Sigmoid colon (tissue), 3 donors: ENCODE data around the gene GSTO2.

ENCODE experiments used
- CTCF ChIP-seq, 4 experiments: fragments of 450-650 bp in 3 of 4; fragments of 200-600 bp in 1 of 4; IDR thresholded peaks; one replicate each; pipeline ENCODE4 v1.5.1; 2016 to 2019; ENCODE audit warnings: antibody characterized with exemption in 4 of 4, mild to moderate bottlenecking in 3 of 4, moderate library complexity in 2 of 4
- POLR2A ChIP-seq, 2 donors: fragments of 450-650 bp; IDR thresholded peaks; one replicate each; pipeline ENCODE4 v1.6.1; 2016; ENCODE audit warnings: antibody characterized with exemption in 2 of 2, mild to moderate bottlenecking in 2 of 2, moderate library complexity in 2 of 2

- TF ChIP-seq CTCF (IDR thresholded peaks at IDR 0.05) (no peak), POLR2A (IDR thresholded peaks at IDR 0.05) (no peak)
Measured at GRCh38 chr10:104321725-104322415, 52.9 kb downstream of the GSTO2 start.
